ENCODE data around the gene ZBTB3. TPM values are rescaled to one million over a fixed set of nuclear protein-coding genes. Genes with fewer than 3 reads are reported as not detected.

The ZBTB3 gene
- total RNA-seq, 1 experiment from 2014 or later: 10.8 TPM

- DNase-seq (ENCODE audit: low read depth in 1 of 2, low spot score in 2 of 2): no peak
- no peaks in the 10 kb centered on the region for H3K4me1 ChIP-seq (replicated peaks)
- H3K9me3 ChIP-seq (replicated peaks): no peaks in the 10 kb centered on the region
- no peaks in the 10 kb centered on the region for H3K27me3 ChIP-seq (replicated peaks)
- H3K27ac ChIP-seq: no peak overlapping the region
- peaks cover 95% of the 10 kb centered on the region for H3K36me3 ChIP-seq
- H3K4me3 ChIP-seq: no peak overlapping the region
Measured at GRCh38 chr11:62716816-62717215, 37.1 kb downstream of the ZBTB3 start.

DNA sequence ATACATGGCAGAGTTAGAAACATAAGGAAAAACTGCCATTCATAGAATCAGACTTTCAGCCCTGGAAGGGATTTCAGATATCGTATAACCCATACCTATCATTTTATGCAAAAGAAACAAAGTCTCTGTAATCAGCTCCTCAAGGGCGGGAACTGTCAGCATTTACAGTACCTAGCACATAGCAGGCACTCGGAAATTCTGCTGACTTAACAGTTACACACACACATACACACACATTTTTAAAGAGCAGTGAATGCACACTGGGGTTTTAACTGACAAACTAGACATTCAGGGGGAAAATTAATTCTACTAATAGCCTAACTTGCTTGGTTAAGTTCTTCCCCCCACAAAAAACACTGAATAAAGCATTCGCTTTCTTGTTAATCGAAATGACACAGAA is 37.8 kb downstream of the ZBTB3 start:
- DNase-seq (ENCODE audit: low read depth in 1 of 2, low spot score in 2 of 2): no peak
- Histone ChIP-seq H3K27me3 (replicated peaks) (no peaks in the 10 kb centered on the region), H3K4me3 (no peak overlapping the region), H3K4me1 (replicated peaks) (no peaks in the 10 kb centered on the region), H3K27ac (no peak overlapping the region), H3K36me3 (peaks cover 95% of the 10 kb centered on the region), H3K9me3 (replicated peaks) (no peaks in the 10 kb centered on the region)

DNA sequence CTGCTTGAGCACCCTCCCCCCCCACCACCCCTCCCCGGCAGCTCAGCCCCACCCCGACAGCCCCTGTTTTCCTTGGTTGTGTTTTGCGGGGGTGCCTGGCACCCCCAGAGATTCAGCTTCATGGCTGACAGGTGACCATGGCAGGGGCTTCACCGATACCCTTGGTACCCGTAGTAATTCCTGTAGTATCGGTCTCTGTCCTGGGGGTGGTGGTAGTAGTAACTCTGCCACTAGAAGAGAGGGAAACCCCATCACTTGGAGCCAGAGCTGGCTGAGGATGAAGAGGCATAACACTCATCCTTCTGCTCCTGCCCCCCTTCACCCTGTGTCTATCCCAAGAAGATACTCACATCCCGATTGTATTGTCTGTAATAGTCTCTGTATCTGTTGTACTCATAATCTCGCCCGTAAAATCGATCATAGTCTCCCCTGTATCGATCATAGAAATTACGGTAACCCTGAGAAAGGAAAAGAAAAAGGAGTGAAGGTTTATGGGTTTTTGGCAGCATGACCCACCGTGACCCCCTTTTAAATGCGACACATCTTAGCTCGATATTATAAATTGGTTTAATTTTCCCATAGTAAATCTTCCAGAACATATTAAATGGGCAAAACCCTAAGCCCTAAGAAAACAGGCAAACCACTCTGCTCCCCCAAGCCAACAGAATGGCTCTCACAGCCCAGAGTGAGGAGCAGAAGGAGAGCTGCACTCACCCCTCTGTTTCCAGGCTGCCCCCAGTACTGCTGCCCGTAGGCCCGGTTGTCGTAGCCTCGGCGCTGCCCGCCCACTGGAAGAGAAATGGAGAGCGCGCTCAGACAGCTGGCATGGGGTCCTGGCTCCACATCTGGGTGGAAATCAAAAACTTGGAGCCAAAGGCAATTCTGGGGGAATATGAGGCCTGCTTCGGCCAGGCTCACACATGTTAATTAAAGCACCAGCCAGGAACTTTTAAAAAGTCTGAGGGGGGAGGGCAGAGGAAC is 38.5 kb downstream of the ZBTB3 start:
- peaks cover 95% of the 10 kb centered on the region for H3K36me3 ChIP-seq
- no peaks in the 10 kb centered on the region for H3K27me3 ChIP-seq (replicated peaks)
- H3K27ac ChIP-seq: no peak overlapping the region
- no peak overlapping the region for H3K4me3 ChIP-seq
- H3K9me3 ChIP-seq (replicated peaks): no peaks in the 10 kb centered on the region
- H3K4me1 ChIP-seq (replicated peaks): peaks cover under 1% of the 10 kb centered on the region; the same call in 1 of the 2 replicates
- DNase-seq (ENCODE audit: low read depth in 1 of 2, low spot score in 2 of 2): no peak

- Histone ChIP-seq H3K4me3 (no peak overlapping the region), H3K4me1 (replicated peaks) (peaks cover 17% of the 10 kb centered on the region), H3K36me3 (peaks cover 93% of the 10 kb centered on the region), H3K27me3 (replicated peaks) (no peaks in the 10 kb centered on the region), H3K9me3 (replicated peaks) (no peaks in the 10 kb centered on the region), H3K27ac (no peak overlapping the region)
- no peak for DNase-seq (ENCODE audit: low read depth in 1 of 2, low spot score in 2 of 2)
Measured at GRCh38 chr11:62713343-62713742, 40.6 kb downstream of the ZBTB3 start.

GRCh38 chr11:62712861-62713260 is 41.1 kb downstream of the ZBTB3 start:
- H3K27ac ChIP-seq: no peak overlapping the region
- no peak overlapping the region for H3K4me3 ChIP-seq

DNA sequence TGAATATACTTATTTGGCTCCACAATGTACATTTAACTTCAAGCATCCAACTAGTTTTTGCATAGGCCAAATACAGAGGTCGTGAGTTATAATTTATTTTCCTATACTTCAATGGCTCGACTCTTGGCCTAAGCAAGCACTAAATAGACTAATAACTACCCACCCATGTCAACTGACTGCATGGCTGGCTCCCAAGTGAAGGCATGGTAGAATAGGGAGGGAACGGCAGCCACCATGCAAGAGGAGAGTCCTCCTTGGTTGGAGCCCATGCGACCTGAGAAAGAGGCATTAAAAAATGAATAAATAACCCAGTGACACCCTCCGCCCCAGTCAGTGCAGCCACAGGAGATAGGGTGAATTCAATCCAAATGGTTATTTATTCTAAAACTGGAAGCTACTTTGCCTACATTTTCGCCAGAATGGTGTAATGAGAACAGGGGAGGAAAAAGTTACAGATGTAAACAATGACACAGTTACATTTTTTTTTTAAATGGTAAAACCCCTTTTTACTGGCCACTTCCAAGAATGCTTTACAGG is 41.6 kb downstream of the ZBTB3 start:
- no peaks in the 10 kb centered on the region for H3K9me3 ChIP-seq (replicated peaks)
- no peaks in the 10 kb centered on the region for H3K27me3 ChIP-seq (replicated peaks)
- H3K36me3 ChIP-seq: peaks cover 91% of the 10 kb centered on the region
- no peak overlapping the region for H3K4me3 ChIP-seq
- H3K27ac ChIP-seq: no peak overlapping the region
- no peak for DNase-seq (ENCODE audit: low read depth in 1 of 2, low spot score in 2 of 2)
- peaks cover 17% of the 10 kb centered on the region for H3K4me1 ChIP-seq (replicated peaks)

More at GRCh38 chr11:62712861-62713260, 41.1 kb downstream of the ZBTB3 start:
- Histone ChIP-seq H3K27me3 (replicated peaks) (no peaks in the 10 kb centered on the region), H3K4me1 (replicated peaks) (peaks cover 17% of the 10 kb centered on the region), H3K36me3 (peaks cover 91% of the 10 kb centered on the region), H3K9me3 (replicated peaks) (no peaks in the 10 kb centered on the region)
- no peak for DNase-seq (ENCODE audit: low read depth in 1 of 2, low spot score in 2 of 2)

DNA sequence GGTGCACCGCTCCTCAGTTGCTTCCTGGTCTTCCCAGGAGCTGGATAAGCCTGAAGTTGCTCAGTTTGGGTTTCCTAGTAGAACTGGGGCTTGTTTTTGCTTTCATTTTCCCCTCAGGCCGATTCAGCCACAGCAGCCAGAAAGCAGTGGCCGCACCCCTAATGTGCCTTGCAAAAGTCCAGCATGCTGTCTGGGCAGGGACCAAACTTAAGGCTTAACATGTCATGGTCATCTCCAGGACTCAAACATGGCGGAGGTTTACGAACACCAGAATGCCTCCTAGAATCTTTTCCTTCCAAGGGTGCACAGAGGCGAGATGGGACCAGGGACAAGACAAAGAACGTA is 44.0 kb downstream of the ZBTB3 start:
- peaks cover 89% of the 10 kb centered on the region for H3K36me3 ChIP-seq
- no peaks in the 10 kb centered on the region for H3K27me3 ChIP-seq (replicated peaks)
- no peak for DNase-seq (ENCODE audit: low read depth in 1 of 2, low spot score in 2 of 2)
- H3K4me1 ChIP-seq (replicated peaks): peaks cover 30% of the 10 kb centered on the region
- H3K27ac ChIP-seq: peak overlapping the region; percentile 72
- H3K9me3 ChIP-seq (replicated peaks): no peaks in the 10 kb centered on the region
- H3K4me3 ChIP-seq: peak overlapping the region; percentile 33

- Histone ChIP-seq H3K27ac (peak overlapping the region; percentile 72), H3K36me3 (peaks cover 90% of the 10 kb centered on the region), H3K27me3 (replicated peaks) (no peaks in the 10 kb centered on the region), H3K4me3 (peak overlapping the region; percentile 33), H3K9me3 (replicated peaks) (no peaks in the 10 kb centered on the region), H3K4me1 (replicated peaks) (peaks cover 30% of the 10 kb centered on the region)
- peak; percentile 95 to 99 for DNase-seq (ENCODE audit: low read depth in 1 of 2, low spot score in 2 of 2)
Measured at GRCh38 chr11:62709247-62710000, 44.5 kb downstream of the ZBTB3 start.

DNA sequence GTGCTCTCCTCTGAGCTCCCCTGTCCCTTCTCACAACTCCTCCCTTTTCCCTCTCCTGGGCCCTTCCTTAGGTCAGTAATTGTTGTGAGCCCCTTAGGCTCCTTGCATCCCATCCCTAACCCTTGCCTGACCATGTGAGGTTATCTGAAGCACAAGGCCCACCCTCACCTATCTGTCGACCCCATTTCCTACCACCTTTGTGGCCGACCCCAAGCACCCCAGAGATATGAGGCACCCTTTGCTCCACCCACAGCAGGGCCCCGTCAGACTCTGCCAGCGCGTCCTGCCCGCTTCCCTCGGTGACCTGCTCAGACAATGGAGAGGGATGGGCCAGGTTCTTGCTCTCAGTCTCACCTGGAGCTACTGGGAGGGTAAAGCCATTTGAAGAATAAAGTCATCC is 45.2 kb downstream of the ZBTB3 start:
- Histone ChIP-seq H3K27ac (peak overlapping the region; percentile 28), H3K4me1 (replicated peaks) (peaks cover 30% of the 10 kb centered on the region), H3K4me3 (peak overlapping the region; percentile 33), H3K9me3 (replicated peaks) (no peaks in the 10 kb centered on the region), H3K36me3 (peaks cover 88% of the 10 kb centered on the region), H3K27me3 (replicated peaks) (no peaks in the 10 kb centered on the region)
- DNase-seq (ENCODE audit: low read depth in 1 of 2, low spot score in 2 of 2): no peak

DNA sequence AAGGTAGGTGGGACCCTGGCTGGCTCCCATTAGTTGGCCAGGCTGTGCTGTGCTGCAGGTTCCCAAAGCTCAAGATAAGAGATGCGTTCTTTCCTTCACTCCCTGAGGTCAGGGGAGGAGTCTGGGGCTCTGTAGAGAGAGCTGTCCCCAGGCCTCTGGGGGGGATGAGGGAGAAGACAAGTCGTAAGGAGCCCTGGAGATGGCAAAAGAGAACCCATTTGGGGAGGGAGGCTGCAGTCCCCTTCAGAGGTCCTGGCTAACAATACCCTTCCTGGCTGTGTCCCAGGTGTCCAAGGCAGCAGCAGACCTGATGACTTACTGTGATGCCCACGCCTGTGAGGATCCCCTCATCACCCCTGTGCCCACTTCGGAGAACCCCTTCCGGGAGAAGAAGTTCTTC is 45.6 kb downstream of the ZBTB3 start:
- Histone ChIP-seq H3K9me3 (replicated peaks) (no peaks in the 10 kb centered on the region), H3K36me3 (peaks cover 86% of the 10 kb centered on the region), H3K27ac (no peak overlapping the region), H3K4me3 (no peak overlapping the region), H3K4me1 (replicated peaks) (peaks cover 30% of the 10 kb centered on the region), H3K27me3 (replicated peaks) (no peaks in the 10 kb centered on the region)
- DNase-seq (ENCODE audit: low read depth in 1 of 2, low spot score in 2 of 2): no peak

GRCh38 chr11:62707277-62707861 is 46.6 kb downstream of the ZBTB3 start, which contains the start of the genes BSCL2 and GNG3:
BSCL2 (minus strand) TSS chr11:62707424; CDS start chr11:62707195, 229 bp downstream.
GNG3 (plus strand) TSS chr11:62707676; CDS start chr11:62708296, 620 bp downstream.
- Histone ChIP-seq H3K36me3 (peaks cover 81% of the 10 kb centered on the region), H3K9me3 (replicated peaks) (no peaks in the 10 kb centered on the region), H3K4me1 (replicated peaks) (peaks cover 30% of the 10 kb centered on the region), H3K4me3 (peak within 1 kb of the TSS; percentile 56), H3K27me3 (replicated peaks) (no peaks in the 10 kb centered on the region), H3K27ac (no peak within 1 kb of the TSS)
- DNase-seq (ENCODE audit: low read depth in 1 of 2, low spot score in 2 of 2): no peak

GRCh38 chr11:62706850-62707247 is 47.1 kb downstream of the ZBTB3 start:
- no peak overlapping the region for H3K27ac ChIP-seq
- no peak overlapping the region for H3K4me3 ChIP-seq

More at GRCh38 chr11:62706850-62707247, 47.1 kb downstream of the ZBTB3 start:
- Histone ChIP-seq H3K9me3 (replicated peaks) (no peaks in the 10 kb centered on the region), H3K27me3 (replicated peaks) (no peaks in the 10 kb centered on the region), H3K4me1 (replicated peaks) (peaks cover 30% of the 10 kb centered on the region), H3K36me3 (peaks cover 81% of the 10 kb centered on the region)
- no peak for DNase-seq (ENCODE audit: low read depth in 1 of 2, low spot score in 2 of 2)
